Measurements from ENCODE around the gene MORN1.
A peak's percentile ranks its signal among the peaks of the same experiment; 100 is the strongest.

The MORN1 gene

DNA sequence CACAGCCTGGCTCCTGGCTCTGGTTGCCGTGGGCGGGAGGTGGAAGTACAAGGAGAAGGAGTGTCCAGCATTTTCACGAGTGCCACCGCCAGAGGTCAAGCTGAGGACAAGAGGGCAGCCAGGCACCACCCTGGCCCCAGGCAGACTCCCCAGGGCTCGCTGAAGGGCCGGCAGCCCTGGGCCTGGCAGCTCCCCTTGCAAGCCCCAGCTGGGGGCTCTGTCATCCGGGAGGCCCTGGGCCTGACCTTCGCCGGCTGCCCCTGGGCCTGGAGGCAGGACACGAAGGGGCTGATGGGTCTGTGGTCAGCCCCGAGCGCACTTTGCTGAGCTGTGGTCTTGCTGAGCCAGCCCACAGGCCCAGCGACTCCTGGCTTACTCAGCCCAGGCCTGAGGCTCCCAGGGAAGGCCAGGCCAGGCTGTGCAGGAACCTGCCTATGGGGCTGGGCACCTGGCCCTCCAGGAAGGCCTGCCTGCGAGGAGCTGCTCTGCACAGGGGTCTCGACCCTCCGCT, 74.8 kb downstream of the MORN1 start:
- TF ChIP-seq, protein P1, sequence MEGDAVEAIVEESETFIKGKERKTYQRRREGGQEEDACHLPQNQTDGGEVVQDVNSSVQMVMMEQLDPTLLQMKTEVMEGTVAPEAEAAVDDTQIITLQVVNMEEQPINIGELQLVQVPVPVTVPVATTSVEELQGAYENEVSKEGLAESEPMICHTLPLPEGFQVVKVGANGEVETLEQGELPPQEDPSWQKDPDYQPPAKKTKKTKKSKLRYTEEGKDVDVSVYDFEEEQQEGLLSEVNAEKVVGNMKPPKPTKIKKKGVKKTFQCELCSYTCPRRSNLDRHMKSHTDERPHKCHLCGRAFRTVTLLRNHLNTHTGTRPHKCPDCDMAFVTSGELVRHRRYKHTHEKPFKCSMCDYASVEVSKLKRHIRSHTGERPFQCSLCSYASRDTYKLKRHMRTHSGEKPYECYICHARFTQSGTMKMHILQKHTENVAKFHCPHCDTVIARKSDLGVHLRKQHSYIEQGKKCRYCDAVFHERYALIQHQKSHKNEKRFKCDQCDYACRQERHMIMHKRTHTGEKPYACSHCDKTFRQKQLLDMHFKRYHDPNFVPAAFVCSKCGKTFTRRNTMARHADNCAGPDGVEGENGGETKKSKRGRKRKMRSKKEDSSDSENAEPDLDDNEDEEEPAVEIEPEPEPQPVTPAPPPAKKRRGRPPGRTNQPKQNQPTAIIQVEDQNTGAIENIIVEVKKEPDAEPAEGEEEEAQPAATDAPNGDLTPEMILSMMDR (conservative IDR thresholded peaks at IDR 0.05; ENCODE audit: low read depth, low read length): no peak
- H3K4me3 ChIP-seq (ENCODE audit: low read depth, low read length): no peak overlapping the region
- peak; percentile 50 for DNase-seq (ENCODE audit: low read depth)

DNA sequence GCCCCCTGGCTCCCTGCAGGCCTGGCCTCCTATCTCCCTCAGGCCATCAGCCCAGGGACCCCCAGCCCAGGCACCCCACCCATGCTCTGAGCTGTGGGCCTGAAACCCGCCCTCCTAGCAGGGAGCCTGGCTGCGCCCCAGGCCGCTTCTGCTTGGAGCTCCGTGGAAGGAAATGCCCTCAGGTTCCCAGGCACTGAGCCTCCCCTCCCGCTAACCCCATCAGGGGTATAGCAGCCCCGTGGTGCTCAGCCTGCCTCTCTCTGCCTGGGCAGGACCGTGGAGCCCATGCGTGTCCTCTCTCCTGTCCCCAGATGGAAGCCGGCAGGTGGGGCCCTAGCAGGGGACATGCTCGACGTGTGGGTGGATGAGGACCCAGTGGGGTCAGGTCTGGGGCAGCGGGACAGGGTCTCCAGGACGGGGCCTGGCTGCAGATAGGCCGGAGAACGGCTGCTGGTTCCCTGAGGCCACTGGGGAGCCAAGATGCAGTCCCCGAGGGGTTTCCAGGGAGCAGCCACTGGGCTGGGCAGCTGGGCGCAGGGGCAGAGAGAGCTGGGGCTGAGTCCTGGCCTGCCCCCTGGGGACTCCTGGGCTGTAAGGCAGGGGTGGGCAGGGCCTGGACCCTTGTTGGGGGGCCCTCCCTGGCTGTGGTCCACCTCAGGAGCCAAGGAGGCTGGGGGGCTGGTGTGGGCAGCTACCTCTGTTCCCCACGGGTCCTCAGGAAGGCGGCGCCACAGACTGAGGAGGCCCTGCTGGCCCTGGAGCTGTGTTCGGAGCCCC, 75.5 kb downstream of the MORN1 start:
- TF ChIP-seq, protein P1 (conservative IDR thresholded peaks at IDR 0.05; ENCODE audit: low read depth, low read length): no peak
- no peak overlapping the region for H3K4me3 ChIP-seq (ENCODE audit: low read depth, low read length)
- no peak for DNase-seq (ENCODE audit: low read depth)

DNA sequence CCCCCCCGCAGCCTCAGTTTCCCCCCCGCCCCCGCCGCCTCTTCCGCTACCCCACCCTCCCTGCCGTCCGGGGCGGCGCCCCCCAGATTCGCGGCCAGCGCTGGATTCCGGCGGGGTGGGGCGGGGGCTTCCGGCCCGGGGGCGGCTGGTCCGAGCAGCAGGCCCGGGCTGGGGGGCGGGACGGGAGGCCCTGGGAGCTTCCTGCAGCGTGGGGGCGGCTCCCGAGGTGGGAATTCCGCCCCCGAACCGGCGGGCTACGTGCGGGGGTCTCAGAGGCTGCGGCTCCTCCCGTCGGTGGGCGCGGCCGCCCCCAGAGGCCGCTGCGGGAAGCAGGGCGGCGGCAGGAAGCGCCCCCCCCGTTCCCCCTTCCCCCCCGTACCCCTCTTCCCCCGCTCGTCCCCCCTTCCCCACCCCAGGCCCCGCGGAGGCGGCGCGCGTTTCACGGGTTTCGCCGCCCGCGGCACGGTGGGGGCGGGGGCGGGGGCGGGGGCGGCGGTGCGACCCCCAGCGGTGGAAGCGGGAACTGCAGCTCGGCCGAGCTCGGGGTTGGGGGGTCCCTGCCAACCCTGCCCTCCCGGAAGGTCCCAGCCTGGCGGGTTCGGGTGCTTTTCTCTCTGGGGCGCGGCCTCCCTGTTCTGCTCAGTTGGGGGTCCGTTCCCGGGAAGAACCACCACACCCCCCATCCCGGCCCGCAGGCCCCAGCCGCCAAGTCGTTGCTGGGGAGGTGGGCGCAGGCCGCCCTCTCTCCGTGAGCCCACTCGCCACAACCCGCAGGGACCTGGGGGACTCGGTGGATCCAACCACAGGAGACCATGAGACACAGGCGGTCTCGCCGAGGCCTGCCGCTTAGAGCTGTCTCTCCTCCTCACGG, 76.3 kb downstream of the MORN1 start:
- TF ChIP-seq, protein P1 (conservative IDR thresholded peaks at IDR 0.05; ENCODE audit: low read depth, low read length): peak; percentile 60
- no peak for DNase-seq (ENCODE audit: low read depth)
- H3K4me3 ChIP-seq (ENCODE audit: low read depth, low read length): peak overlapping the region; percentile 57

DNA sequence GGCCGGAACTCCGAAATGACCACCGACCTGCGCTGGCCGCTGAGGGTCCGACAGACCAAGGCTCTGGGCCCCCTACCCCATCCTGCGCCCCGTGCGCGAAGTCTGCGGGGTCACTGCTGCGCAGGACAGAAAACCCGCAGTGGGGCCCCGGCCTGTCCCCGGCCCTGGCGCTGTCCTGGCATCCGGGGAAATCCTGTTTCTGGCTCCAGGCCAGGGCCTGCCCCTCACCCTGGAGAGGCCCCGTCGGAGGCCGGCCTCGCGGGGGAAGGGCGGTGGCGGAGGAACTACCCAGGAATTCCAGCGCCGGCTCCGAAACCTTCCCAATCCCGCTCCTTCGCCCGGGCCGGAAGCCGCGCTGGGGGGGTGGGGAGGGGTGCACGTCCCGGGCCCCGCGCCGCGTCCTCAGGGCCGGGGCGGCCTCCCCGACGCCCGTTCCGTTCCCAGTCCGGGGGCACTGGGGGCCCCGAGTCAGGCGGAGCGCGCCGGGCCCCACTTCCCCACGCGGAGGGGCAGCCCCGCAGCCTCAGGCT, 77.0 kb downstream of the MORN1 start:
- H3K4me3 ChIP-seq (ENCODE audit: low read depth, low read length): peak overlapping the region; percentile 57
- DNase-seq (ENCODE audit: low read depth): peak; percentile 43
- TF ChIP-seq, protein P1 (conservative IDR thresholded peaks at IDR 0.05; ENCODE audit: low read depth, low read length): no peak

DNA sequence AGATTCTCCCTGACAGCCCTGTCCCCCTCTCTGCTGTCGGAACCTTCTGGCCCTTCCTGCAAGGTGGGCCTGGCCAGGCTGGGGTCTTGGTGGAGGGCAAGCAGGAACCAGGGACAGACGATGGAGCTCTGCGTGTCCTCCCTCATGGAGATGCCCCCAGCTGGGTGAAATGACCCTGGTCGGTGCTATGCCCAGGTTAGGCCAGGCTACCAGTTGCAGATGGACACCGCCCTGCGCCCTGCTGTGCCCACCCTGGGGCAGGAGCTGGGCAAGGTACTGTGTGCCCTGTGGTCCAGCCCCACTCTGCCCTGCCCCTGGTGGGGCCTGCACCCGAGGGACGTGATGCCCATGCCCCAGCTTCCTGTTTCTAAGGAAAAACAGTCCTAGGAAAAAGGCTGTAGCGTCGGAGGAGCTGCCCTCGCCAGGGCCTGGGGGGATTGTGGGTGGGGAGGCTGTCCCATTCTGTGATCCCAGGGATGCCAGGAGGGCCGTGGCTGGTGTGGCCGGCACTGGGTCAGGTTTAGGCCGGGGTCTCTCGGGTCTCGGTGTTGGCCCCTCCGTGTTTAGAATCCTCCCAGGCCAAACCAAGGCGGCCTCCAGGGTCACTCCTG, 77.6 kb downstream of the MORN1 start:
- TF ChIP-seq, protein P1 (conservative IDR thresholded peaks at IDR 0.05; ENCODE audit: low read depth, low read length): no peak
- DNase-seq (ENCODE audit: low read depth): no peak
- H3K4me3 ChIP-seq (ENCODE audit: low read depth, low read length): peak overlapping the region; percentile 57

DNA sequence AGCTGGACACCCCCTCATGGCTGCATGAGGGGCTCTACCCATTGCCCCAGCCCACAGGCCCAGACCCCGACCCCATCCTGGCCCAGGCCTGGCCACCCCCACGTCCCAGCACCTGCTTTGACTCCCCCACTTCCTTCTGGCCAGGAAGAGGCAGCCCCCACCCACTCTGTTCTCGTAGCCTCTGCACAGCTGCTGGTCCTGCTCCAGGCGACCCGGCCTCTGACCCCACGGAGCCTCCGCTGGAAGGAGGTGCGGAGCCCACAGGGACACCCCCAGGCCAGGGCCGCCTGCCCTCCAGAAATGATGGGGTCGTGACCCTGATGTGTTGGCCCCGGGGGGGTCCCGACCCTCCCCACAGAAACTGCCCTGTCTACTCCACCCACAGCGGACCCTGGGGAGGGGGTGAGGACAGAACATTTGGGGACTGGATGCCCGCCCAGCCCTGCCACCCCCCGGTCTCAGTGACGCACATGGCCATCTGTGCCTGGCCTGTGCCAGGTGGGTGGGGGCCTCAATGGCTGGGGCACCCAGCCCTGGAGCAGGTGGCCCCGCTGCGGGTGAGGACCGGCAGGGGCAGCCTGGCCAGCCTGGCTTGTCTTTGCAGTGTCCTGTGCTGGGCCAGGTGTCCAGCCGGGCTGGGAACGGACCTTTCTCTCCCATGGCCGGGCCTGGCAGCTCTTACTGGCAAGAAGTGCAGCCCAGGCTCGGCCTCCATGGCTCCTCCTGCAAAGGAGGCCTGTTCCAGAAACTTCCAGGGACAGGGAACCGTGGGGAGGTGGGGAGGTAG, 78.6 kb downstream of the MORN1 start:
- no peak for DNase-seq (ENCODE audit: low read depth)
- TF ChIP-seq, protein P1 (conservative IDR thresholded peaks at IDR 0.05; ENCODE audit: low read depth, low read length): no peak
- H3K4me3 ChIP-seq (ENCODE audit: low read depth, low read length): no peak overlapping the region

Data from choroid plexus epithelial cell (primary cell).